WTC11 (cell line): ENCODE data around the gene ALDH8A1.

Source experiments
- ATF1 ChIP-seq: sonication (generic); formaldehyde crosslinking; IDR thresholded peaks from 2 replicates; pipeline ENCODE4 v1.8.1; 2023; ENCODE audit warnings: mild to moderate bottlenecking, moderate library complexity, missing genetic modification reagents
- ATF3 ChIP-seq: sonication (generic); formaldehyde crosslinking; conservative IDR thresholded peaks from 2 replicates; pipeline ENCODE4 v1.8.1; 2022; ENCODE audit warnings: mild to moderate bottlenecking, missing genetic modification reagents
- CREM ChIP-seq: sonication (generic); formaldehyde crosslinking; IDR thresholded peaks from 2 replicates; pipeline ENCODE4 v1.8.1; 2022; ENCODE audit warnings: mild to moderate bottlenecking, missing genetic modification reagents, moderate library complexity
- CTCF ChIP-seq: fragments of 200-600 bp; IDR thresholded peaks from 2 replicates; pipeline ENCODE4 v1.8.0; 2022; ENCODE audit warnings: antibody characterized with exemption
- HMGXB4 ChIP-seq: sonication (generic); formaldehyde crosslinking; IDR thresholded peaks from 2 replicates; pipeline ENCODE4 v1.8.1; 2023; ENCODE audit warnings: mild to moderate bottlenecking, moderate library complexity, missing genetic modification reagents
- MXD4 ChIP-seq: fragments of 250-450 bp; sonication (Bioruptor Pico); IDR thresholded peaks from 2 replicates; pipeline ENCODE4 v1.8.0; 2021; ENCODE audit warnings: mild to moderate bottlenecking, moderate library complexity, borderline replicate concordance
- NR1H2 ChIP-seq: sonication (generic); formaldehyde crosslinking; IDR thresholded peaks from 2 replicates; pipeline ENCODE4 v1.9.0; 2021; ENCODE audit warnings: mild to moderate bottlenecking, moderate library complexity, missing genetic modification reagents
- STAT6 ChIP-seq: sonication (generic); formaldehyde crosslinking; conservative IDR thresholded peaks from 2 replicates; pipeline ENCODE4 v1.8.1; 2023; ENCODE audit warnings: mild to moderate bottlenecking, low read depth, missing genetic modification reagents, moderate library complexity
- TP53 ChIP-seq: sonication (generic); formaldehyde crosslinking; IDR thresholded peaks from 2 replicates; pipeline ENCODE4 v1.8.1; 2023; ENCODE audit warnings: mild to moderate bottlenecking, missing genetic modification reagents
- USF1 ChIP-seq: sonication (generic); formaldehyde crosslinking; IDR thresholded peaks from 2 replicates; pipeline ENCODE4 v1.8.0; 2022; ENCODE audit warnings: mild to moderate bottlenecking, missing genetic modification reagents
- USF2 ChIP-seq: sonication (generic); formaldehyde crosslinking; IDR thresholded peaks from 2 replicates; pipeline ENCODE4 v1.8.1; 2023; ENCODE audit warnings: mild to moderate bottlenecking, missing genetic modification reagents, moderate library complexity
- ZNF232 ChIP-seq: sonication (generic); formaldehyde crosslinking; IDR thresholded peaks from 2 replicates; pipeline ENCODE4 v1.8.0; 2022; ENCODE audit warnings: mild to moderate bottlenecking, missing genetic modification reagents
- ZNF263 ChIP-seq: sonication (generic); formaldehyde crosslinking; IDR thresholded peaks from 2 replicates; pipeline ENCODE4 v1.8.1; 2022; ENCODE audit warnings: low read depth, mild to moderate bottlenecking, moderate library complexity, missing genetic modification reagents
- ZNF423 ChIP-seq: fragments of 250-450 bp; sonication (Bioruptor Pico); IDR thresholded peaks from 2 replicates; pipeline ENCODE4 v2.1.2; 2022; ENCODE audit warnings: mild to moderate bottlenecking, moderate library complexity

- no peak for TF ChIP-seq STAT6 (CRISPR knock-in tag)
- no peak for TF ChIP-seq CTCF
- TF ChIP-seq CREM (CRISPR knock-in tag): no peak
- TF ChIP-seq NR1H2: no peak
- TF ChIP-seq ATF3 (CRISPR knock-in tag): no peak
- TF ChIP-seq ATF1 (CRISPR knock-in tag): no peak
- TF ChIP-seq USF1 (CRISPR knock-in tag): no peak
- TF ChIP-seq ZNF263 (CRISPR knock-in tag): no peak
- no peak for TF ChIP-seq USF2 (CRISPR knock-in tag)
- no peak for TF ChIP-seq ZNF232
- TF ChIP-seq HMGXB4 (CRISPR knock-in tag): no peak
- TF ChIP-seq TP53 (CRISPR knock-in tag): no peak
- no peak for TF ChIP-seq MXD4 (CRISPR knock-in tag)
- no peak for TF ChIP-seq ZNF423
Measured at GRCh38 chr6:134870677-134871498, 79.0 kb downstream of the ALDH8A1 start.
